SK-N-SH (cell line): ENCODE measurements around the gene NPDC1.

ENCODE experiments used
- CTCF ChIP-seq: fragments of 200-600 bp; sonication (generic); IDR thresholded peaks from 2 replicates; pipeline ENCODE4 v1.6.1; 2017; ENCODE audit warnings: antibody characterized with exemption, mild to moderate bottlenecking, moderate library complexity
- ELF1 ChIP-seq: IDR thresholded peaks from 2 replicates; pipeline ENCODE4 v1.4.0; 2012
- EP300 ChIP-seq, 2 experiments: IDR thresholded peaks; 2 replicates each; pipeline versions ENCODE4 v1.4.0 to v1.6.1; 2012; ENCODE audit warnings: borderline replicate concordance in 1 of 2, low read depth in 1 of 2, low read length in 1 of 2
- EZH2phosphoT487 ChIP-seq: fragments of 200-600 bp; sonication (generic); IDR thresholded peaks from 2 replicates; pipeline ENCODE4 v1.6.1; 2017; ENCODE audit warnings: low read depth, mixed run types, mild to moderate bottlenecking, antibody characterized with exemption, moderate library complexity, borderline replicate concordance
- MAX ChIP-seq: IDR thresholded peaks from 2 replicates; pipeline ENCODE4 v1.4.0; 2012; ENCODE audit warnings: low read depth
- NRF1 ChIP-seq: IDR thresholded peaks from 2 replicates; pipeline ENCODE4 v1.6.1; 2012; ENCODE audit warnings: low read depth, mild to moderate bottlenecking, low read length
- POLR2AphosphoS5 ChIP-seq: IDR thresholded peaks from 2 replicates; pipeline ENCODE4 v1.6.1; 2012; ENCODE audit warnings: low read depth, low read length
- RCOR1 ChIP-seq: fragments of 150-350 bp; IDR thresholded peaks from 2 replicates; pipeline ENCODE4 v1.6.1; 2017; ENCODE audit warnings: antibody characterized with exemption, low read length
- REST ChIP-seq: IDR thresholded peaks from 2 replicates; pipeline ENCODE4 v1.6.1; 2012; ENCODE audit warnings: mild to moderate bottlenecking, low read depth, low read length, moderate library complexity
- SIN3A ChIP-seq: IDR thresholded peaks from 2 replicates; pipeline ENCODE4 v1.6.1; 2012; ENCODE audit warnings: low read depth, mild to moderate bottlenecking, low read length, moderate library complexity, borderline replicate concordance
- TAF1 ChIP-seq: IDR thresholded peaks from 2 replicates; pipeline ENCODE4 v1.6.1; 2012; ENCODE audit warnings: low read depth, mild to moderate bottlenecking, low read length, moderate library complexity, borderline replicate concordance
- USF1 ChIP-seq: IDR thresholded peaks from 2 replicates; pipeline ENCODE4 v1.4.0; 2012; ENCODE audit warnings: low read depth, borderline replicate concordance

GRCh38 chr9:137067860-137068538, 22.0 kb upstream of the NPDC1 start:
- TF ChIP-seq CTCF (peak; percentile 76), SIN3A (no peak), POLR2AphosphoS5 (no peak), EZH2phosphoT487 (no peak), NRF1 (no peak), RCOR1 (no peak), MAX (no peak), REST (peak; percentile 56; the same call in 1 of the 2 replicates), USF1 (no peak), ELF1 (no peak), EP300 (IDR thresholded peaks at IDR 0.05; ENCODE audit: borderline replicate concordance in 1 of 2, low read depth in 1 of 2, low read length in 1 of 2) (no peak), TAF1 (no peak)
